Progenitor cell of endocrine pancreas (in vitro differentiated cells): Measurements from ENCODE around the gene HMGA1. TPM values are rescaled to one million over a fixed set of nuclear protein-coding genes. Genes with fewer than 3 reads are reported as not detected.

Source experiments
- DNase-seq: peaks from one replicate; pipeline ENCODE4 v3.0.0; 2021; ENCODE audit warnings: low spot score; ENCODE audit not compliant: unreplicated experiment
- H3K27ac Mint-ChIP-seq: 2 replicates; pipeline ENCODE4 v1.8.0; 2021; ENCODE audit warnings: mild to moderate bottlenecking, moderate library complexity, mixed read lengths
- H3K27me3 Mint-ChIP-seq: 2 replicates; pipeline ENCODE4 v1.8.0; 2021; ENCODE audit warnings: mixed read lengths
- H3K36me3 Mint-ChIP-seq: 2 replicates; pipeline ENCODE4 v1.8.0; 2022; ENCODE audit warnings: mixed read lengths; ENCODE audit not compliant: insufficient read depth
- H3K4me1 Mint-ChIP-seq: 2 replicates; pipeline ENCODE4 v1.8.0; 2021; ENCODE audit warnings: low read depth, mixed read lengths
- H3K4me3 Mint-ChIP-seq: 2 replicates; pipeline ENCODE4 v1.8.0; 2021; ENCODE audit warnings: low read depth, mild to moderate bottlenecking, moderate library complexity, mixed read lengths
- H3K9me3 Mint-ChIP-seq: 2 replicates; pipeline ENCODE4 v1.8.0; 2021; ENCODE audit warnings: low read depth, mixed read lengths
- total RNA-seq: library from RNA; stranded (reverse); gene quantifications from 2 replicates; pipeline ENCODE4 v1.2.1, GENCODE V29; 2021
- TF ChIP-seq, protein P1 (sequence below): fragments of 200-600 bp; sonication (generic); IDR thresholded peaks from one replicate; pipeline ENCODE4 v1.5.0; 2021; ENCODE audit warnings: antibody characterized with exemption, mild to moderate bottlenecking; ENCODE audit not compliant: unreplicated experiment

Gene HMGA1
- total RNA-seq, 1 donor from 2014 or later = 769 TPM

DNA sequence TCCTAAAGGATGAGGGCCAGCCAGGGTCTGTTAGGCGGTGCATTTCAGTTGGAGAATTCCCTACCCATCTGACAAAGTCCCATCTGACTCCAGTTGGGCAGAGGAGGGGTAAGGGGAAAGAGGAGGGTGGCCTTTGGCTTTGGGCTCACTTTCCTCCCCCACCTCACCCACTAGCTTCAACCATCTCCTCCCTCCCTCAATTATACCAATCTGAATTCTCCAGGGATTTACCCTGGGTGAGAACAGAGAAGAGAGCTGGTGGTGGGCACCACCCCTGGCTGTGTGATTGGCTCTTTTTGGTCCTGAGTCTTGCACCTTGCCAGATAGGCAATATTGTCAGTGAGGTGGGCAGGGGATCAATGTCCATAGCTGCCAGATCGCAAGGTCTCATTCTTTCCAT is 3.2 kb downstream of the HMGA1 start:
- peaks cover 21% of the 10 kb centered on the region for H3K36me3 Mint-ChIP-seq
- H3K4me1 Mint-ChIP-seq = peaks cover 18% of the 10 kb centered on the region
- H3K27ac Mint-ChIP-seq = no peak overlapping the region

DNA sequence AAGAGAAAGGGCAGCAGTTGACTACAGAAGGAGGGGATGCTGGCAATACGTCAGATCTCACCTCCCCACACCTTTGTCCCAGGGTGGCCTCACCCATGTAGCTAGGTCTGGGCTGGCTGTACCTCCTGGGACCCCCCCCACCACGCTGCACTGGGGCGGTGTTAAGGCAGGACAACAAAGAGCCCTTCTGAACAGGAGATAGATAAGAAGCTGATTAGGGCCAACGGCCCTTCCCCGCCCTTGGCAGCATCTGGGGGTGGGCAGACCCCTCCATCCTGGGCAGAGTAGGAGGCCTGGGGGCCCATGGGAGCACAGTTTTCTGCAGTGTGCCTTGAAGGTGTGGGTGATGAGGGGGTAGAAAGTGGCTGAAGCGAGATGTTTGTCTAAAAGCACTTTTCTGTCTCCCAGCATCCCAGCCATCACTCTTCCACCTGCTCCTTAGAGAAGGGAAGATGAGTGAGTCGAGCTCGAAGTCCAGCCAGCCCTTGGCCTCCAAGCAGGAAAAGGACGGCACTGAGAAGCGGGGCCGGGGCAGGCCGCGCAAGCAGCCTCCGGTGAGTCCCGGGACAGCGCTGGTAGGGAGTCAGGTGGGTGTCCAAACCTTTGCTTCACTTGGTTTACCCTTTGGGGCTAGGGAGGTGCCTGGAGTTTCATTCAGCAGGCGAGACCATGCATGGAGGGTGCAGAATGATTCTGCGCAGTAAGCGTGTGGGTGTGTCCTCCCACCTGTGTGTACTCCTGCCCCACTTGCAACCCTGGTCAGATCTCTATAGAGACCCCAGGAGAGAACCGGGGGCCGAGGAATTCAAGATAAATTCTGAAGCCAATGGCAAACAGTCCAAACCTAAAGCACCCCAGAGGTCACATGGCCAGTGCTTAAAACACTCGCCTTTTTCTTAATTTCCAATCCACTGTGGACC is 3.9 kb downstream of the HMGA1 start:
- Mint-ChIP-seq H3K36me3 (peaks cover 23% of the 10 kb centered on the region), H3K27me3 (no peaks in the 10 kb centered on the region), H3K27ac (no peak overlapping the region), H3K9me3 (no peaks in the 10 kb centered on the region), H3K4me1 (peaks cover 18% of the 10 kb centered on the region), H3K4me3 (peak overlapping the region; percentile 24)
- TF ChIP-seq, protein P1, sequence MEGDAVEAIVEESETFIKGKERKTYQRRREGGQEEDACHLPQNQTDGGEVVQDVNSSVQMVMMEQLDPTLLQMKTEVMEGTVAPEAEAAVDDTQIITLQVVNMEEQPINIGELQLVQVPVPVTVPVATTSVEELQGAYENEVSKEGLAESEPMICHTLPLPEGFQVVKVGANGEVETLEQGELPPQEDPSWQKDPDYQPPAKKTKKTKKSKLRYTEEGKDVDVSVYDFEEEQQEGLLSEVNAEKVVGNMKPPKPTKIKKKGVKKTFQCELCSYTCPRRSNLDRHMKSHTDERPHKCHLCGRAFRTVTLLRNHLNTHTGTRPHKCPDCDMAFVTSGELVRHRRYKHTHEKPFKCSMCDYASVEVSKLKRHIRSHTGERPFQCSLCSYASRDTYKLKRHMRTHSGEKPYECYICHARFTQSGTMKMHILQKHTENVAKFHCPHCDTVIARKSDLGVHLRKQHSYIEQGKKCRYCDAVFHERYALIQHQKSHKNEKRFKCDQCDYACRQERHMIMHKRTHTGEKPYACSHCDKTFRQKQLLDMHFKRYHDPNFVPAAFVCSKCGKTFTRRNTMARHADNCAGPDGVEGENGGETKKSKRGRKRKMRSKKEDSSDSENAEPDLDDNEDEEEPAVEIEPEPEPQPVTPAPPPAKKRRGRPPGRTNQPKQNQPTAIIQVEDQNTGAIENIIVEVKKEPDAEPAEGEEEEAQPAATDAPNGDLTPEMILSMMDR = no peak
- no peak for DNase-seq

More for the DNA sequence above, 3.2 kb downstream of the HMGA1 start:
- TF ChIP-seq, protein P1 = no peak
- Mint-ChIP-seq H3K4me3 (peak overlapping the region; percentile 85), H3K9me3 (no peaks in the 10 kb centered on the region), H3K27me3 (no peaks in the 10 kb centered on the region)
- no peak for DNase-seq

DNA sequence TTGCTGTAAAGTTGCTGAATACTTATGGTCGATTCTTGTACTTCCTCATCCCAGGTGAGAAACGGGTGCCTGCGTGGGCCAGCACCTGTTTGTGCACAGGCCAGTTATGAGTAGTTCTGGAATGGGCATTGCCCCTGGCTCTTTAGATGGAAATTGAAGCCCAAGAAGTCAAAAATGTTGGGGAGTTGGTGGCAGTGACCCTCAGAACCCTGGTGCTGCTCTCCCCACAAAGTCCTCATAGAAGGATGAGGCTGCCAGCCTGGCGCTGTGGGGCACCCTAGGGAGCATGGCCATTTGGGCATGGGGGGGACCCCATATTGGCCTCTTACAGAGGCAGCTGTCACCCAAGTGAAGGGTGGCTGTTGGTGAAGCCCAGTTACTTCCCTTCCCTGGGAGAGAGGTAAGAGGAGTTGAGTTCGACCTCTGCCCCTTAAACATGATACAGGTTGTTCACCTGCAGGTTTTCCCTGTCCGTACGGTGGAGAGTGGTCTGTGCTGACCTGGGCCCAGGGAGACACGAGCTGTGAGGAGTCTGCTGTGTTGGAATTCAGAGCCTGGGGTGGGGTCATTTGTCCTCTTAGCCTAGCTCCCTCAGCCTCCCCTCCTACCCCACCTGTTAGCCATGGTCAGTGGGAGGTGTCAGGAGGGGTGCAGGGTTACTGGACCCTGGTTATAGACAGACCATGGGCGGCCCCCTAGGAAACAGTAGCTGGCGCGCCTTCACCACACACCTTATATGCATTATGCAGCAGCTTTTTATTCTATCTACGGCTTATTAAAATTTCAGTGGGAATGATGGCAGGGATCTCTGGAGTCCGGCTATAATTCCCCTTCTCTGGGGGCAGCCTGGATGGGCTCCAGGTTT is 4.9 kb downstream of the HMGA1 start:
- Mint-ChIP-seq H3K4me3 (no peak overlapping the region), H3K27me3 (no peaks in the 10 kb centered on the region), H3K9me3 (no peaks in the 10 kb centered on the region), H3K36me3 (peaks cover 25% of the 10 kb centered on the region), H3K4me1 (peaks cover 16% of the 10 kb centered on the region), H3K27ac (no peak overlapping the region)
- no peak for DNase-seq
- TF ChIP-seq, protein P1 = no peak

DNA sequence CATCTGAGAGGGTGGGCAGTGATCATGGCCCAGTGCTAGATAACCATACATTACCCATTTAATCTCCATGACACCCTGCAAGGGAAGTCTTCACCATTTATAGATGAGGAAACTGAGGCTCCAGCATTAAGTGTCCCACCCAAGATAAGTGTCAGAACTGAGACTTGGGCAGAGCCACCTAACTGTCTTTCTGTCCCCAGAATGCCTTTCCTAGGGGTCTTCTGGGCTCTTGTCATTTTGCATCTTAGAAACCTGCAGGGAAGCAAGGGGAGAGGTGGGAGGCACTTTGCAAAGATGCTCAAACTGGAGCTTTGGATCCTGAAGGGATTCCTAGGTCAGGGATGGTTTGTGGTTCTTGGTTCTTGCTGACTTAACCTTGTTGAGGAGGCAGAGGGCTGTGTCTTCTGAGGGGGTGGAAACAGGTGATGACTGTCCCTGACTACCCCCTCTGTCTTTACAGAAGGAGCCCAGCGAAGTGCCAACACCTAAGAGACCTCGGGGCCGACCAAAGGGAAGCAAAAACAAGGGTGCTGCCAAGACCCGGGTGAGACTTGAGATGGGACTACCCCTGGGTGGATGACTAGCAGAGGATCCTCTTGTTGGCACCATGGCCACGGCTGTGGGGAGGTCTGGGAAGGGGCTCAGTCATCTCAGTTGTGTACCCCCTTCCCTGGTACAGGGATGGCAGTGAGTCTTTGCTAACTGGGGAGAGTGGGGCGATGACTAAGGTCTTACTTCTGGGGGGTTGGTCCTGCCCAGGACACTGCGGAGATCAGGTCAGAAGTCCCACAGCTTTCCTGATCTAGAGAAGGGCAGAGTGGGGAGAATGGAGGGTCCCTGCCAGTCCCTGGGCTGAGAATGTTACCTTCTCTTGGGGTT is 5.8 kb downstream of the HMGA1 start:
- H3K27me3 Mint-ChIP-seq = no peaks in the 10 kb centered on the region
- TF ChIP-seq, protein P1 = no peak
- H3K4me3 Mint-ChIP-seq = no peak overlapping the region
- H3K27ac Mint-ChIP-seq = peak overlapping the region; percentile 73
- no peaks in the 10 kb centered on the region for H3K9me3 Mint-ChIP-seq
- H3K36me3 Mint-ChIP-seq = peaks cover 25% of the 10 kb centered on the region
- H3K4me1 Mint-ChIP-seq = peaks cover 16% of the 10 kb centered on the region
- no peak for DNase-seq
